Endothelial cell of umbilical vein (primary cell): ENCODE results near the gene PARM1. TPM values are rescaled to one million over a fixed set of nuclear protein-coding genes. Genes with fewer than 3 reads are reported as not detected.

Experiments
- BruUV-seq: library from RNA; stranded (reverse); fragments of 400-500 nt; replicated peaks from 2 replicates; lab custom pipeline; 2021; lab: Mats Ljungman, UMichigan
- CTCF ChIA-PET: fragments of 300-600, 350-600 bp; sonication (Branson Sonifier 250); formaldehyde crosslinking; loops from one replicate; lab custom pipeline; 2021; ENCODE audit warnings: antibody characterized with exemption, inconsistent platforms; lab: Charles Lee
- POLR2A ChIA-PET: fragments of 300-600, 350-600 bp; sonication (Branson Sonifier 250); formaldehyde crosslinking; loops from one replicate; lab custom pipeline; 2021; ENCODE audit warnings: antibody characterized with exemption, inconsistent platforms; lab: Charles Lee
- DNase-seq: peaks from one replicate; pipeline ENCODE4 v3.0.0-alpha.2; 2011; ENCODE audit warnings: low read depth, low spot score
- FAIRE-seq: peaks from 2 replicates; lab custom pipeline; 2011; peaks lifted over from hg19 to GRCh38; lab: Jason Lieb, UNC
- H2AFZ ChIP-seq: 2 replicates; pipeline ENCODE4 v1.6.0; 2012; ENCODE audit warnings: low read depth, low read length, control low read depth, inconsistent platforms
- H3K27ac ChIP-seq: 2 replicates; pipeline ENCODE4 v1.5.1; 2011; ENCODE audit warnings: low read depth, mild to moderate bottlenecking, control low read depth, low read length, moderate library complexity; ENCODE audit not compliant: insufficient read depth
- H3K27me3 ChIP-seq, 2 experiments: 2 replicates each; pipeline versions ENCODE4 v1.6.0 to v1.6.1; 2011; ENCODE audit warnings: low read length in 2 of 2, mixed read lengths in 1 of 2; ENCODE audit not compliant: control insufficient read depth in 2 of 2, insufficient read depth in 2 of 2
- H3K36me3 ChIP-seq, 2 experiments: 2 replicates in 1 of 2; 3 replicates in 1 of 2; pipeline ENCODE4 v1.5.1; 2011; ENCODE audit warnings: low read length in 2 of 2, mild to moderate bottlenecking in 1 of 2, moderate library complexity in 1 of 2; ENCODE audit not compliant: control insufficient read depth in 2 of 2, insufficient read depth in 2 of 2; ENCODE audit errors: extremely low read depth in 1 of 2
- H3K4me1 ChIP-seq: 3 replicates; pipeline ENCODE4 v1.5.1; 2011; ENCODE audit warnings: mild to moderate bottlenecking, low read length; ENCODE audit not compliant: control insufficient read depth, insufficient read depth; ENCODE audit errors: extremely low read depth
- H3K4me2 ChIP-seq: 2 replicates; pipeline ENCODE4 v1.6.1; 2011; ENCODE audit warnings: low read length, control low read depth, mixed read lengths; ENCODE audit not compliant: insufficient read depth
- H3K4me3 ChIP-seq, 3 experiments: fragments of 200-600 bp in 1 of 3; sonication (generic), shearing (Covaris generic) in 1 of 3; replicated peaks in 1 of 3; 2 replicates each; pipeline ENCODE4 v1.5.1; 2011 to 2016; ENCODE audit warnings: control low read depth in 3 of 3, low read length in 3 of 3, mild to moderate bottlenecking in 2 of 3, inconsistent platforms in 1 of 3, low read depth in 1 of 3, moderate library complexity in 1 of 3; ENCODE audit not compliant: insufficient read depth in 1 of 3
- H3K79me2 ChIP-seq: 2 replicates; pipeline ENCODE4 v1.6.0; 2012; ENCODE audit warnings: low read length, inconsistent platforms; ENCODE audit not compliant: control insufficient read depth, insufficient read depth
- H3K9ac ChIP-seq: replicated peaks from 2 replicates; pipeline ENCODE3; 2011; ENCODE audit warnings: low read length, control low read depth; ENCODE audit not compliant: insufficient read depth; ENCODE audit errors: extremely low read depth
- H3K9me1 ChIP-seq: replicated peaks from 3 replicates; pipeline ENCODE4 v1.6.0; 2011; ENCODE audit warnings: mild to moderate bottlenecking, low read length; ENCODE audit not compliant: control insufficient read depth, insufficient read depth; ENCODE audit errors: extremely low read depth
- H3K9me3 ChIP-seq: replicated peaks from 2 replicates; pipeline ENCODE4 v1.5.1; 2012; ENCODE audit warnings: low read length, inconsistent platforms; ENCODE audit not compliant: control insufficient read depth, insufficient read depth
- H4K20me1 ChIP-seq: replicated peaks from 2 replicates; pipeline ENCODE3; 2011; ENCODE audit warnings: mild to moderate bottlenecking, low read length; ENCODE audit not compliant: control insufficient read depth, insufficient read depth; ENCODE audit errors: extremely low read depth
- EZH2 ChIP-seq: IDR thresholded peaks from 2 replicates; pipeline ENCODE4 v1.6.1; 2012; ENCODE audit warnings: borderline replicate concordance, low read depth, mild to moderate bottlenecking, moderate library complexity, low read length, inconsistent platforms; ENCODE audit not compliant: severe bottlenecking
- FOS ChIP-seq: IDR thresholded peaks from 2 replicates; pipeline ENCODE4 v1.6.1; 2011; ENCODE audit warnings: mild to moderate bottlenecking, low read length, moderate library complexity, borderline replicate concordance; ENCODE audit not compliant: insufficient read depth
- GATA2 ChIP-seq: IDR thresholded peaks from 2 replicates; pipeline ENCODE4 v1.7.0; 2011; ENCODE audit warnings: low read depth, mild to moderate bottlenecking, moderate library complexity, mixed read lengths, low read length; ENCODE audit not compliant: insufficient read length, insufficient read depth
- JUN ChIP-seq: IDR thresholded peaks from 2 replicates; pipeline ENCODE4 v1.6.1; 2011; ENCODE audit warnings: borderline replicate concordance, low read depth; ENCODE audit not compliant: insufficient read length, insufficient read depth
- MYC ChIP-seq: IDR thresholded peaks from one replicate; pipeline ENCODE4 v1.6.1; 2011; ENCODE audit warnings: mild to moderate bottlenecking, low read depth, low read length
- POLR2A ChIP-seq: IDR thresholded peaks from 2 replicates; pipeline ENCODE4 v1.6.1; 2012; ENCODE audit warnings: low read depth, mild to moderate bottlenecking, control low read depth, low read length
- POLR2AphosphoS5 ChIP-seq: IDR thresholded peaks from 2 replicates; pipeline ENCODE4 v1.6.1; 2012; ENCODE audit warnings: low read depth, mild to moderate bottlenecking, control low read depth, low read length, moderate library complexity; ENCODE audit not compliant: insufficient read depth
- dilution Hi-C: fragments of 300-500 bp; cut with MboI; formaldehyde crosslinking; loops from one replicate; pipeline ENCODE4 v1.15.0; 2019; ENCODE audit warnings: low sequenced_read_pairs; ENCODE audit not compliant: extremely low pct_ligation_motif_present
- intact Hi-C: fragments of 100-400 bp; cut with micrococcal nuclease; formaldehyde crosslinking; loops from one replicate; pipeline ENCODE4 v1.10.0; 2022
- polyA plus RNA-seq, 4 experiments: library from polyadenylated mRNA; depleted of rRNA in 3 of 4; stranded (reverse) in 3 of 4; unstranded in 1 of 4; fragments of >200 nt; gene quantifications; 2 replicates each; pipeline versions ENCODE4 v1.2.1 to v1.2.3, GENCODE V29; 2011 to 2012; ENCODE audit warnings: missing spikeins in 1 of 4
- total RNA-seq: library from RNA; stranded (reverse); gene quantifications from 2 replicates; pipeline ENCODE4 v1.2.3, GENCODE V29; 2021
- TF ChIP-seq, protein P1 (sequence below), 2 donors: IDR thresholded peaks; 1 replicate in 1 of 2; 2 replicates in 1 of 2; pipeline ENCODE4 v1.5.1; 2011; ENCODE audit warnings: low read length in 2 of 2, mild to moderate bottlenecking in 2 of 2, moderate library complexity in 2 of 2, control low read depth in 1 of 2, inconsistent platforms in 1 of 2, low read depth in 1 of 2; ENCODE audit not compliant: insufficient read depth in 1 of 2; ENCODE audit errors: extremely low read depth in 1 of 2
- TF ChIP-seq, protein P2 (sequence below): IDR thresholded peaks from 2 replicates; pipeline ENCODE4 v1.6.1; 2011; ENCODE audit not compliant: insufficient read depth, insufficient read length

PARM1 gene
- total and polyA plus RNA-seq, 2 donors (not counting 3 experiments of a cell fraction or from before 2014, with no cell fraction given), result 0.01 TPM; not detected in 1

DNA sequence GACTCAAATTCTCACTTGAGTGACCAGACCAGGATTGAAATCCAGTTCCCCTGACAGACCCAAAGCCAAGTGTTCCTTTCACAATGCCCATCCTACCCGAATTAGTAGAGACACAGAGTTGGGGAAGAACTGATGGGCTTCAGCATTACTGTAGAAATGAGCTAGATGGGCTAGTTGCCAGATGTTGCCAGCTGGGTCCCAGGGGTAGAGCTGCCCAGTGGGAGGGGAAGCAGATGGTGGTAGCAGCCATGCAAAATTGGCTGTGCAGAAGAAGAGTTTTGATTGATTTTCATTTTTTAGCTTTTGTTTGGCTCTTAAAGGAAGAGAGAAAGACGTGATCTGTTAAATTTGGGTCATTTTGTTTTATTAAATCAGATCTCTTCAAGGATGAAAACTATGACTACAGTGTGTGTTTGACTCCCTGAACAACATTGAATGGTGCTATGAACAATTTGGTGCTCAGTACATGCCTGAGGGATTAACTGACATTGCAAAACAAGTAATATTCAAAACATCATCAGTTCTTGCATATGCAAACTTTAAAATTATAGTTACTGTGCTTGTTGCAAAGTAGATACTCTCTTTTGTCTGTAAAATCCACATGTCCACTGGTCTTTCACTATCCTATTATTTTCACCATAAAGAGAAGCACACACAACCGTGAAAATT lies 86.0 kb downstream of the PARM1 start:
- no peak overlapping the region for H2AFZ ChIP-seq
- H3K9me1 ChIP-seq, result no peaks in the 10 kb centered on the region
- no peak overlapping the region for H3K27ac ChIP-seq
- H3K9me3 ChIP-seq, result no peaks in the 10 kb centered on the region
- TF ChIP-seq GATA2, result no peak
- no peak for TF ChIP-seq POLR2AphosphoS5
- TF ChIP-seq EZH2, result no peak
- TF ChIP-seq, protein P1, sequence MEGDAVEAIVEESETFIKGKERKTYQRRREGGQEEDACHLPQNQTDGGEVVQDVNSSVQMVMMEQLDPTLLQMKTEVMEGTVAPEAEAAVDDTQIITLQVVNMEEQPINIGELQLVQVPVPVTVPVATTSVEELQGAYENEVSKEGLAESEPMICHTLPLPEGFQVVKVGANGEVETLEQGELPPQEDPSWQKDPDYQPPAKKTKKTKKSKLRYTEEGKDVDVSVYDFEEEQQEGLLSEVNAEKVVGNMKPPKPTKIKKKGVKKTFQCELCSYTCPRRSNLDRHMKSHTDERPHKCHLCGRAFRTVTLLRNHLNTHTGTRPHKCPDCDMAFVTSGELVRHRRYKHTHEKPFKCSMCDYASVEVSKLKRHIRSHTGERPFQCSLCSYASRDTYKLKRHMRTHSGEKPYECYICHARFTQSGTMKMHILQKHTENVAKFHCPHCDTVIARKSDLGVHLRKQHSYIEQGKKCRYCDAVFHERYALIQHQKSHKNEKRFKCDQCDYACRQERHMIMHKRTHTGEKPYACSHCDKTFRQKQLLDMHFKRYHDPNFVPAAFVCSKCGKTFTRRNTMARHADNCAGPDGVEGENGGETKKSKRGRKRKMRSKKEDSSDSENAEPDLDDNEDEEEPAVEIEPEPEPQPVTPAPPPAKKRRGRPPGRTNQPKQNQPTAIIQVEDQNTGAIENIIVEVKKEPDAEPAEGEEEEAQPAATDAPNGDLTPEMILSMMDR (IDR thresholded peaks at IDR 0.05; ENCODE audit: extremely low read depth in 1 of 2, insufficient read depth in 1 of 2, low read depth in 1 of 2, low read length in 2 of 2), result no peak
- no peak for TF ChIP-seq MYC
- no peak for TF ChIP-seq POLR2A
- no peak for TF ChIP-seq FOS
- TF ChIP-seq, protein P2, sequence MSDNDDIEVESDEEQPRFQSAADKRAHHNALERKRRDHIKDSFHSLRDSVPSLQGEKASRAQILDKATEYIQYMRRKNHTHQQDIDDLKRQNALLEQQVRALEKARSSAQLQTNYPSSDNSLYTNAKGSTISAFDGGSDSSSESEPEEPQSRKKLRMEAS, result no peak
- TF ChIP-seq JUN, result no peak
- POLR2A ChIA-PET, result no interaction called here
- FAIRE-seq (no peak), DNase-seq (no peak)
- intact Hi-C loops (no loop called here), dilution Hi-C loops (no loop called here)
- no peak overlapping the region for H3K9ac ChIP-seq
- no peaks in the 10 kb centered on the region for H3K4me1 ChIP-seq
- CTCF ChIA-PET, result no interaction called here
- no peaks in the 10 kb centered on the region for H4K20me1 ChIP-seq
- no peaks in the 10 kb centered on the region for H3K79me2 ChIP-seq
- BruUV-seq, result no TSS peak
- no peak overlapping the region for H3K4me2 ChIP-seq
- no peak overlapping the region for H3K4me3 ChIP-seq
- H3K27me3 ChIP-seq, result no peaks in the 10 kb centered on the region
- no peaks in the 10 kb centered on the region for H3K36me3 ChIP-seq
